Measurements from ENCODE around the gene TBC1D22A. TPM values are rescaled to one million over a fixed set of nuclear protein-coding genes. Genes with fewer than 3 reads are reported as not detected.

Gene TBC1D22A
- total and polyA plus RNA-seq, 2 donors (not counting 3 experiments of a cell fraction or from before 2014, with no cell fraction given), result 26.1 to 32.4 TPM

- ChIA-PET CTCF (no interaction called here), POLR2A (no interaction called here)
- Histone ChIP-seq H3K27me3 (ENCODE audit: control insufficient read depth in 2 of 2, insufficient read depth in 2 of 2, low read length in 2 of 2) (no peaks in the 10 kb centered on the region), H2AFZ (ENCODE audit: low read depth, low read length) (no peak overlapping the region), H3K4me3 (replicated peaks in 1 of 3; ENCODE audit: insufficient read depth in 1 of 3, low read depth in 1 of 3, low read length in 3 of 3) (no peak overlapping the region), H3K79me2 (ENCODE audit: control insufficient read depth, insufficient read depth, low read length) (no peaks in the 10 kb centered on the region), H3K36me3 (ENCODE audit: control insufficient read depth in 2 of 2, extremely low read depth in 1 of 2, insufficient read depth in 2 of 2, low read length in 2 of 2) (no peaks in the 10 kb centered on the region), H3K4me1 (ENCODE audit: control insufficient read depth, extremely low read depth, insufficient read depth, low read length) (no peaks in the 10 kb centered on the region), H3K9me3 (replicated peaks; ENCODE audit: control insufficient read depth, insufficient read depth, low read length) (no peaks in the 10 kb centered on the region), H3K4me2 (ENCODE audit: insufficient read depth, low read length) (no peak overlapping the region), H3K9me1 (replicated peaks; ENCODE audit: control insufficient read depth, extremely low read depth, insufficient read depth, low read length) (no peaks in the 10 kb centered on the region), H4K20me1 (replicated peaks; ENCODE audit: control insufficient read depth, extremely low read depth, insufficient read depth, low read length) (no peaks in the 10 kb centered on the region), H3K27ac (ENCODE audit: insufficient read depth, low read depth, low read length) (no peak overlapping the region), H3K9ac (replicated peaks; ENCODE audit: extremely low read depth, insufficient read depth, low read length) (no peak overlapping the region)
- no peak for DNase-seq (ENCODE audit: low read depth, low spot score)
- TF ChIP-seq FOS (IDR thresholded peaks at IDR 0.05; ENCODE audit: borderline replicate concordance, insufficient read depth, low read length) (no peak), MYC (IDR thresholded peaks at IDR 0.05; ENCODE audit: low read depth, low read length) (no peak)
- FAIRE-seq, result no peak
- no TSS peak for BruUV-seq (replicated peaks)
- intact Hi-C loops (cut with micrococcal nuclease) (no loop called here), dilution Hi-C loops (cut with MboI; ENCODE audit: extremely low pct_ligation_motif_present, low sequenced_read_pairs) (no loop called here)
Observed at GRCh38 chr22:47178339-47178738, 415.9 kb downstream of the TBC1D22A start.

- H3K9me3 ChIP-seq (replicated peaks; ENCODE audit: control insufficient read depth, insufficient read depth, low read length), result no peaks in the 10 kb centered on the region
- no peaks in the 10 kb centered on the region for H3K9me1 ChIP-seq (replicated peaks; ENCODE audit: control insufficient read depth, extremely low read depth, insufficient read depth, low read length)
- no peaks in the 10 kb centered on the region for H4K20me1 ChIP-seq (replicated peaks; ENCODE audit: control insufficient read depth, extremely low read depth, insufficient read depth, low read length)
- H2AFZ ChIP-seq (ENCODE audit: low read depth, low read length), result no peak overlapping the region
- no TSS peak for BruUV-seq (replicated peaks)
- H3K9ac ChIP-seq (replicated peaks; ENCODE audit: extremely low read depth, insufficient read depth, low read length), result no peak overlapping the region
- H3K4me1 ChIP-seq (ENCODE audit: control insufficient read depth, extremely low read depth, insufficient read depth, low read length), result no peaks in the 10 kb centered on the region
- H3K36me3 ChIP-seq (ENCODE audit: control insufficient read depth in 2 of 2, extremely low read depth in 1 of 2, insufficient read depth in 2 of 2, low read length in 2 of 2), result no peaks in the 10 kb centered on the region
- H3K4me2 ChIP-seq (ENCODE audit: insufficient read depth, low read length), result no peak overlapping the region
- intact Hi-C loops (cut with micrococcal nuclease), result no loop called here
- POLR2A ChIA-PET, result no interaction called here
- no peaks in the 10 kb centered on the region for H3K79me2 ChIP-seq (ENCODE audit: control insufficient read depth, insufficient read depth, low read length)
- H3K4me3 ChIP-seq (replicated peaks in 1 of 3; ENCODE audit: insufficient read depth in 1 of 3, low read depth in 1 of 3, low read length in 3 of 3), result no peak overlapping the region
- TF ChIP-seq POLR2A (IDR thresholded peaks at IDR 0.05; ENCODE audit: low read depth, low read length), result no peak
- TF ChIP-seq FOS (IDR thresholded peaks at IDR 0.05; ENCODE audit: borderline replicate concordance, insufficient read depth, low read length), result no peak
- no peak for TF ChIP-seq EZH2 (IDR thresholded peaks at IDR 0.05; ENCODE audit: borderline replicate concordance, low read depth, low read length, severe bottlenecking)
- TF ChIP-seq, protein P1, sequence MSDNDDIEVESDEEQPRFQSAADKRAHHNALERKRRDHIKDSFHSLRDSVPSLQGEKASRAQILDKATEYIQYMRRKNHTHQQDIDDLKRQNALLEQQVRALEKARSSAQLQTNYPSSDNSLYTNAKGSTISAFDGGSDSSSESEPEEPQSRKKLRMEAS (IDR thresholded peaks at IDR 0.05; ENCODE audit: insufficient read depth, insufficient read length), result no peak
- TF ChIP-seq JUN (IDR thresholded peaks at IDR 0.05; ENCODE audit: borderline replicate concordance, insufficient read depth, insufficient read length, low read depth), result no peak
- no peak for TF ChIP-seq GATA2 (IDR thresholded peaks at IDR 0.05; ENCODE audit: insufficient read depth, insufficient read length, low read depth, low read length)
- TF ChIP-seq MYC (IDR thresholded peaks at IDR 0.05; ENCODE audit: low read depth, low read length), result no peak
- TF ChIP-seq POLR2AphosphoS5 (IDR thresholded peaks at IDR 0.05; ENCODE audit: insufficient read depth, low read depth, low read length), result no peak
- TF ChIP-seq, protein P2, sequence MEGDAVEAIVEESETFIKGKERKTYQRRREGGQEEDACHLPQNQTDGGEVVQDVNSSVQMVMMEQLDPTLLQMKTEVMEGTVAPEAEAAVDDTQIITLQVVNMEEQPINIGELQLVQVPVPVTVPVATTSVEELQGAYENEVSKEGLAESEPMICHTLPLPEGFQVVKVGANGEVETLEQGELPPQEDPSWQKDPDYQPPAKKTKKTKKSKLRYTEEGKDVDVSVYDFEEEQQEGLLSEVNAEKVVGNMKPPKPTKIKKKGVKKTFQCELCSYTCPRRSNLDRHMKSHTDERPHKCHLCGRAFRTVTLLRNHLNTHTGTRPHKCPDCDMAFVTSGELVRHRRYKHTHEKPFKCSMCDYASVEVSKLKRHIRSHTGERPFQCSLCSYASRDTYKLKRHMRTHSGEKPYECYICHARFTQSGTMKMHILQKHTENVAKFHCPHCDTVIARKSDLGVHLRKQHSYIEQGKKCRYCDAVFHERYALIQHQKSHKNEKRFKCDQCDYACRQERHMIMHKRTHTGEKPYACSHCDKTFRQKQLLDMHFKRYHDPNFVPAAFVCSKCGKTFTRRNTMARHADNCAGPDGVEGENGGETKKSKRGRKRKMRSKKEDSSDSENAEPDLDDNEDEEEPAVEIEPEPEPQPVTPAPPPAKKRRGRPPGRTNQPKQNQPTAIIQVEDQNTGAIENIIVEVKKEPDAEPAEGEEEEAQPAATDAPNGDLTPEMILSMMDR (IDR thresholded peaks at IDR 0.05; ENCODE audit: extremely low read depth in 1 of 2, insufficient read depth in 1 of 2, low read depth in 1 of 2, low read length in 2 of 2), result no peak
- CTCF ChIA-PET, result interaction anchor here (1.0 kb wide), 1 partner anchor 10 kb away, joined by 3 read pairs; no protein-coding TSS in a partner anchor
- no peak for DNase-seq (ENCODE audit: low read depth, low spot score)
- H3K27me3 ChIP-seq (ENCODE audit: control insufficient read depth in 2 of 2, insufficient read depth in 2 of 2, low read length in 2 of 2), result no peaks in the 10 kb centered on the region
- H3K27ac ChIP-seq (ENCODE audit: insufficient read depth, low read depth, low read length), result no peak overlapping the region
- no peak for FAIRE-seq
- dilution Hi-C loops (cut with MboI; ENCODE audit: extremely low pct_ligation_motif_present, low sequenced_read_pairs), result no loop called here
Observed at GRCh38 chr22:47180796-47181195, 418.3 kb downstream of the TBC1D22A start.
